Natural killer cell (primary cell): ENCODE measurements around the gene LDB1. TPM values are rescaled to one million over a fixed set of nuclear protein-coding genes. Genes with fewer than 3 reads are reported as not detected.

ENCODE experiments used
- ATAC-seq, 3 donors: fragments of 150-1000 bp in 2 of 3; fragments of 200-7000 bp in 1 of 3; cut with Tn5 transposase; 1 replicate in 1 of 3; 2 replicates in 2 of 3; pipeline ENCODE4 v1.10.0; 2021; ENCODE audit warnings: mild to moderate bottlenecking in 2 of 3, moderate library complexity in 2 of 3
- DNase-seq, 2 donors: peaks; one replicate each; pipeline versions ENCODE4 v3.0.0 to v3.0.0-alpha.2; 2013 to 2021; ENCODE audit warnings: mixed read lengths in 1 of 2
- H3K27ac ChIP-seq: one replicate; pipeline ENCODE4 v1.5.1; 2013; ENCODE audit warnings: mild to moderate bottlenecking, low read length
- H3K27me3 ChIP-seq: one replicate; pipeline ENCODE4 v1.6.1; 2013; ENCODE audit warnings: low read length; ENCODE audit not compliant: control insufficient read depth, insufficient read depth
- H3K36me3 ChIP-seq: one replicate; pipeline ENCODE4 v1.6.1; 2013; ENCODE audit warnings: low read length; ENCODE audit not compliant: control insufficient read depth, insufficient read depth
- H3K4me1 ChIP-seq: one replicate; pipeline ENCODE4 v1.6.1; 2013; ENCODE audit warnings: low read length; ENCODE audit not compliant: control insufficient read depth, insufficient read depth
- H3K4me3 ChIP-seq: one replicate; pipeline ENCODE4 v1.5.1; 2013; ENCODE audit warnings: low read length
- H3K9me3 ChIP-seq: one replicate; pipeline ENCODE4 v1.6.1; 2013; ENCODE audit warnings: low read length; ENCODE audit not compliant: control insufficient read depth, insufficient read depth
- H3K27ac Mint-ChIP-seq, 2 donors: one replicate each; pipeline ENCODE4 v1.8.0; 2022; ENCODE audit warnings: mild to moderate bottlenecking in 2 of 2, mixed read lengths in 2 of 2, moderate library complexity in 1 of 2
- H3K27me3 Mint-ChIP-seq, 2 donors: one replicate each; pipeline ENCODE4 v1.8.0; 2022; ENCODE audit warnings: low read depth in 2 of 2, mixed read lengths in 2 of 2
- H3K36me3 Mint-ChIP-seq: one replicate; pipeline ENCODE4 v1.8.0; 2022; ENCODE audit warnings: mixed read lengths
- H3K4me1 Mint-ChIP-seq, 2 donors: one replicate each; pipeline ENCODE4 v1.8.0; 2022; ENCODE audit warnings: mixed read lengths in 2 of 2
- H3K4me3 Mint-ChIP-seq: one replicate; pipeline ENCODE4 v1.8.0; 2022; ENCODE audit warnings: mild to moderate bottlenecking, moderate library complexity, mixed read lengths
- H3K9me3 Mint-ChIP-seq, 2 donors: one replicate each; pipeline ENCODE4 v1.8.0; 2022; ENCODE audit warnings: mixed read lengths in 2 of 2
- CTCF ChIP-seq: fragments of 200-600 bp; IDR thresholded peaks from one replicate; pipeline ENCODE4 v1.8.0; 2022; ENCODE audit warnings: antibody characterized with exemption
- WGBS: methylation state at CpG from one replicate; pipeline ENCODE4 v1.1.7; 2013; ENCODE audit warnings: missing lambda C conversion rate; ENCODE audit not compliant: insufficient coverage; 5-methylcytosine and 5-hydroxymethylcytosine counted together
- intact Hi-C: fragments of 100-400 bp; cut with micrococcal nuclease; formaldehyde crosslinking; loops from one replicate; pipeline ENCODE4 v1.14.2; 2022
- total RNA-seq, 4 donors: library from RNA; stranded (reverse); fragments of 120-200 nt in 1 of 4; gene quantifications; one replicate each; pipeline versions ENCODE4 v1.2.3 to v1.2.4, GENCODE V29; 2013 to 2022

Gene LDB1
- total RNA-seq, 3 donors from 2014 or later (not counting 1 experiment from before 2014, with no cell fraction given), result 103 to 109 (median 104) TPM

GRCh38 chr10:102113956-102114857, 6.0 kb downstream of the LDB1 start:
- Mint-ChIP-seq H3K36me3 (peaks cover 2% of the 10 kb centered on the region), H3K4me3 (peak overlapping the region; percentile 87), H3K9me3 (no peaks in the 10 kb centered on the region), H3K27ac (peak overlapping the region; percentile 83 to 95), H3K27me3 (no peaks in the 10 kb centered on the region), H3K4me1 (peaks cover 59 to 77% of the 10 kb centered on the region in 2 donors)
- Histone ChIP-seq H3K27ac (peak overlapping the region; percentile 40), H3K9me3 (no peaks in the 10 kb centered on the region), H3K4me1 (peaks cover 65% of the 10 kb centered on the region), H3K36me3 (peaks cover 21% of the 10 kb centered on the region), H3K4me3 (peak overlapping the region; percentile 37), H3K27me3 (no peaks in the 10 kb centered on the region)
- TF ChIP-seq CTCF, result no peak
- under 1% methylated on average over 41 of the region's 45 CpGs for WGBS
- DNase-seq (peak in 1 of 2 donors; percentile 24), ATAC-seq (peak; percentile 11 to 33 (median 33))
- intact Hi-C loops, result no loop called here

GRCh38 chr10:102113261-102113955, 6.8 kb downstream of the LDB1 start:
- H3K9me3 Mint-ChIP-seq, result no peaks in the 10 kb centered on the region
- peak overlapping the region; percentile 87 for H3K4me3 Mint-ChIP-seq
- Histone ChIP-seq H3K9me3 (no peaks in the 10 kb centered on the region), H3K4me1 (peaks cover 57% of the 10 kb centered on the region), H3K27ac (peak overlapping the region; percentile 40), H3K36me3 (peaks cover 29% of the 10 kb centered on the region), H3K27me3 (no peaks in the 10 kb centered on the region), H3K4me3 (peak overlapping the region; percentile 31)
- H3K27me3 Mint-ChIP-seq, result no peaks in the 10 kb centered on the region
- H3K36me3 Mint-ChIP-seq, result peaks cover 10% of the 10 kb centered on the region
- DNase-seq (peak in 1 of 2 donors; percentile 42), ATAC-seq (no peak)
- peak overlapping the region; percentile 83 to 95 for H3K27ac Mint-ChIP-seq
- H3K4me1 Mint-ChIP-seq, result peaks cover 53 to 69% of the 10 kb centered on the region in 2 donors
- intact Hi-C loops, result no loop called here
- 53% methylated on average over 6 of the region's 7 CpGs for WGBS
- no peak for TF ChIP-seq CTCF

- no peak for ATAC-seq
- peak overlapping the region; percentile 50 to 95 for H3K27ac Mint-ChIP-seq
- no peak for TF ChIP-seq CTCF
- peaks cover 40% of the 10 kb centered on the region for H3K36me3 ChIP-seq
- DNase-seq, result no peak
- no peaks in the 10 kb centered on the region for H3K9me3 Mint-ChIP-seq
- H3K27me3 ChIP-seq, result no peaks in the 10 kb centered on the region
- H3K27me3 Mint-ChIP-seq, result no peaks in the 10 kb centered on the region
- WGBS, result 43% methylated on average over 1 of the region's 3 CpGs
- no peak overlapping the region for H3K4me3 Mint-ChIP-seq
- intact Hi-C loops, result no loop called here
- H3K4me1 ChIP-seq, result peaks cover 46% of the 10 kb centered on the region
- no peaks in the 10 kb centered on the region for H3K9me3 ChIP-seq
- H3K36me3 Mint-ChIP-seq, result peaks cover 12% of the 10 kb centered on the region
- H3K4me3 ChIP-seq, result no peak overlapping the region
- H3K27ac ChIP-seq, result no peak overlapping the region
- peaks cover 42 to 58% of the 10 kb centered on the region in 2 donors for H3K4me1 Mint-ChIP-seq
These were observed 7.9 kb downstream of the LDB1 start for GRCh38 chr10:102112210-102112817.
